A549 (cell line): ENCODE data around the gene RTL1.

Experiments used
- CTCF ChIP-seq: fragments of >200 bp; sonication (Bioruptor Twin); formaldehyde crosslinking; IDR thresholded peaks from 3 replicates; pipeline ENCODE4 v1.5.1; 2016
- EP300 ChIP-seq, 2 experiments: fragments of >200 bp; sonication (Bioruptor Twin); formaldehyde crosslinking; IDR thresholded peaks; 2 replicates in 1 of 2; 3 replicates in 1 of 2; pipeline ENCODE4 v1.6.1; 2016 to 2017
- MAFK ChIP-seq: fragments of 450-650 bp; IDR thresholded peaks from 2 replicates; pipeline ENCODE4 v1.6.1; 2014; ENCODE audit not compliant: partially characterized antibody
- NFE2L2 ChIP-seq: fragments of 150-350 bp; conservative IDR thresholded peaks from 2 replicates; pipeline ENCODE4 v1.6.1; 2014; ENCODE audit warnings: low read length
- NPAS2 ChIP-seq: fragments of 250-450 bp; sonication (Bioruptor Pico); IDR thresholded peaks from 2 replicates; pipeline ENCODE4 v1.8.0; 2022; ENCODE audit warnings: mild to moderate bottlenecking, moderate library complexity, borderline replicate concordance

GRCh38 chr14:100832311-100832960 lies 71.1 kb downstream of the RTL1 start:
- TF ChIP-seq EP300 (IDR thresholded peaks at IDR 0.05) = no peak
- no peak for TF ChIP-seq NFE2L2
- no peak for TF ChIP-seq NPAS2 (CRISPR knock-in tag)
- TF ChIP-seq MAFK = no peak
- no peak for TF ChIP-seq CTCF
